ENCODE measurements around the gene PHF14.
"Not testable (repeated sequence)": the region's sequence is repeated elsewhere in the genome, so short reads cannot be mapped to it uniquely, and the experiment has no call there.

PHF14 gene

GRCh38 chr7:10977113-10977512 lies 3.4 kb downstream of the PHF14 start:
- no peak for DNase-seq (ENCODE audit: low read depth in 2 of 2)

- no peak for DNase-seq (ENCODE audit: low read depth in 2 of 2)
Measured at GRCh38 chr7:10981317-10981716, 7.6 kb downstream of the PHF14 start.

GRCh38 chr7:10990748-10991147 lies 17.1 kb downstream of the PHF14 start:
- not testable (repeated sequence) for DNase-seq (ENCODE audit: low read depth in 2 of 2)

GRCh38 chr7:10995482-10996166 lies 22.0 kb downstream of the PHF14 start:
- not testable (repeated sequence) for DNase-seq (ENCODE audit: low read depth in 2 of 2)

- no peak for DNase-seq (ENCODE audit: low read depth in 2 of 2)
Measured at GRCh38 chr7:10998996-10999757, 25.5 kb downstream of the PHF14 start.

GRCh38 chr7:11005202-11005601 lies 31.5 kb downstream of the PHF14 start:
- DNase-seq (ENCODE audit: low read depth in 2 of 2): no peak

GRCh38 chr7:11006291-11006690 lies 32.6 kb downstream of the PHF14 start:
- no peak for DNase-seq (ENCODE audit: low read depth in 2 of 2)

GRCh38 chr7:11009631-11010030 lies 36.0 kb downstream of the PHF14 start:
- DNase-seq (ENCODE audit: low read depth in 2 of 2): no peak

GRCh38 chr7:11021468-11021867 lies 47.8 kb downstream of the PHF14 start:
- DNase-seq (ENCODE audit: low read depth in 2 of 2): no peak

- no peak for DNase-seq (ENCODE audit: low read depth in 2 of 2)
Measured at GRCh38 chr7:11026452-11027359, 53.0 kb downstream of the PHF14 start.

GRCh38 chr7:11035661-11036060 lies 62.0 kb downstream of the PHF14 start:
- DNase-seq (ENCODE audit: low read depth in 2 of 2): no peak

GRCh38 chr7:11039974-11040373 lies 66.3 kb downstream of the PHF14 start:
- no peak for DNase-seq (ENCODE audit: low read depth in 2 of 2)

- no peak for DNase-seq (ENCODE audit: low read depth in 2 of 2)
Measured at GRCh38 chr7:11054033-11054432, 80.4 kb downstream of the PHF14 start.

GRCh38 chr7:11060893-11061292 lies 87.2 kb downstream of the PHF14 start:
- no peak for DNase-seq (ENCODE audit: low read depth in 2 of 2)

- DNase-seq (ENCODE audit: low read depth in 2 of 2): no peak
Measured at GRCh38 chr7:11062110-11062509, 88.4 kb downstream of the PHF14 start.

GRCh38 chr7:11069591-11069990 lies 95.9 kb downstream of the PHF14 start:
- DNase-seq (ENCODE audit: low read depth in 2 of 2): no peak

GRCh38 chr7:11077816-11078215 lies 104.1 kb downstream of the PHF14 start:
- DNase-seq (ENCODE audit: low read depth in 2 of 2): no peak

GRCh38 chr7:11078247-11078834 lies 104.7 kb downstream of the PHF14 start:
- DNase-seq (ENCODE audit: low read depth in 2 of 2): no peak

GRCh38 chr7:11079907-11080306 lies 106.2 kb downstream of the PHF14 start:
- DNase-seq (ENCODE audit: low read depth in 2 of 2): no peak

GRCh38 chr7:11082121-11082520 lies 108.4 kb downstream of the PHF14 start:
- DNase-seq (ENCODE audit: low read depth in 2 of 2): no peak

- DNase-seq (ENCODE audit: low read depth in 2 of 2): no peak
Measured at GRCh38 chr7:11082552-11083213, 109.0 kb downstream of the PHF14 start.
